WTC11 (cell line): Measurements from ENCODE around the gene TRAPPC13. TPM values are rescaled to one million over a fixed set of nuclear protein-coding genes. Genes with fewer than 3 reads are reported as not detected.

Source experiments
- ATAC-seq: fragments of 200-7000 bp; cut with Tn5 transposase; 2 replicates; pipeline ENCODE4 v1.10.0; 2021; ENCODE audit warnings: mild to moderate bottlenecking, moderate library complexity
- CTCF ChIA-PET: fragments of 300-600 bp; sonication (Branson Sonifier 250); formaldehyde crosslinking; loops from one replicate; lab custom pipeline; 2021; ENCODE audit warnings: antibody characterized with exemption; lab: Charles Lee
- POLR2A ChIA-PET: fragments of 350-600 bp; sonication (Branson Sonifier 250); formaldehyde crosslinking; loops from one replicate; lab custom pipeline; 2021; ENCODE audit warnings: antibody characterized with exemption; lab: Charles Lee
- DNase-seq: peaks from one replicate; pipeline ENCODE4 v3.0.0; 2021; ENCODE audit warnings: low spot score
- H3K27ac Mint-ChIP-seq: 2 replicates; pipeline ENCODE4 v1.8.0; 2021; ENCODE audit warnings: mixed read lengths
- H3K27me3 Mint-ChIP-seq: 2 replicates; pipeline ENCODE4 v1.8.0; 2021; ENCODE audit warnings: low read depth, mild to moderate bottlenecking, moderate library complexity, mixed read lengths
- H3K36me3 Mint-ChIP-seq: 2 replicates; pipeline ENCODE4 v1.8.0; 2021; ENCODE audit warnings: mixed read lengths
- H3K4me1 Mint-ChIP-seq: 2 replicates; pipeline ENCODE4 v1.8.0; 2022; ENCODE audit warnings: mixed read lengths
- H3K4me3 Mint-ChIP-seq: 2 replicates; pipeline ENCODE4 v1.8.0; 2021; ENCODE audit warnings: mild to moderate bottlenecking, moderate library complexity, mixed read lengths
- H3K9me3 Mint-ChIP-seq: 2 replicates; pipeline ENCODE4 v1.8.0; 2021; ENCODE audit warnings: mixed read lengths
- E2F1 ChIP-seq: sonication (generic); formaldehyde crosslinking; IDR thresholded peaks from 2 replicates; pipeline ENCODE4 v1.8.0; 2022; ENCODE audit warnings: mild to moderate bottlenecking, missing genetic modification reagents
- ERG ChIP-seq: fragments of 250-450 bp; sonication (Bioruptor Pico); IDR thresholded peaks from 2 replicates; pipeline ENCODE4 v1.8.0; 2021; ENCODE audit warnings: mild to moderate bottlenecking
- ETV6 ChIP-seq: sonication (generic); formaldehyde crosslinking; IDR thresholded peaks from 2 replicates; pipeline ENCODE4 v1.8.1; 2022; ENCODE audit warnings: mild to moderate bottlenecking, missing genetic modification reagents
- KAT7 ChIP-seq: sonication (generic); formaldehyde crosslinking; IDR thresholded peaks from 2 replicates; pipeline ENCODE4 v1.8.1; 2023; ENCODE audit warnings: missing genetic modification reagents, mild to moderate bottlenecking, borderline replicate concordance
- PREB ChIP-seq: sonication (generic); formaldehyde crosslinking; IDR thresholded peaks from 2 replicates; pipeline ENCODE4 v1.8.1; 2022; ENCODE audit warnings: mild to moderate bottlenecking, missing genetic modification reagents, moderate library complexity, borderline replicate concordance
- ZNF121 ChIP-seq: sonication (generic); formaldehyde crosslinking; IDR thresholded peaks from 2 replicates; pipeline ENCODE4 v1.8.0; 2023; ENCODE audit warnings: missing genetic modification reagents
- total RNA-seq: library from RNA; stranded (reverse); gene quantifications from 3 replicates; pipeline ENCODE4 v1.2.3, GENCODE V29; 2021

Gene TRAPPC13
- total RNA-seq, 1 experiment from 2014 or later = 18.8 TPM

DNA sequence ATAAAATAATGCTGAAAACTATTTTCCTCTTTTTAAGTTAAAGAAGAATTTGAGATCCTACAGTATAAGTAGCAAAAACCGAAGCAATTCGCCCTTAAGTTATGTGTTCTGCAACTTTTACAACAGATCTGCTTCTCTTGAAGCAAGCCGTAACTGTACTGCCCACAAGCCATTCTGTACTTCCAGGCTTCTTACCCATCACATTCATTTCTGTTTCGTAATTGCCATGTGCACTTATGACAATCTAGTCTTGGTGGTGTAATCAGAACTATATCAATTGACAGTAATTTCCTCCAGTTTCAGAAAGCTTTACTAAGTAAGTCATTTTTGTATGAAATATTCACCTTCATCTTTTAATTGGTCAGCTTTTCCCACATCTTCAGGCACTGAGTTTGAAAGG, 83.3 kb downstream of the TRAPPC13 start:
- ChIA-PET CTCF (no interaction called here), POLR2A (no interaction called here)
- DNase-seq (no peak), ATAC-seq (no peak)
- no peak for TF ChIP-seq PREB
- TF ChIP-seq ERG (CRISPR knock-in tag) = no peak
- TF ChIP-seq E2F1 = no peak
- no peak for TF ChIP-seq ZNF121 (CRISPR knock-in tag)
- no peak for TF ChIP-seq KAT7
- no peak for TF ChIP-seq ETV6
- no peaks in the 10 kb centered on the region for H3K27me3 Mint-ChIP-seq
- H3K4me3 Mint-ChIP-seq = no peak overlapping the region
- no peak overlapping the region for H3K27ac Mint-ChIP-seq
- H3K36me3 Mint-ChIP-seq = peaks cover 14% of the 10 kb centered on the region
- no peaks in the 10 kb centered on the region for H3K4me1 Mint-ChIP-seq
- H3K9me3 Mint-ChIP-seq = no peaks in the 10 kb centered on the region

Other genes with a start within 250 kb of the TRAPPC13 start
- gene ADAMTS6, start 143.1 kb upstream of the TRAPPC13 start, total RNA-seq = 2.6 to 3.5 TPM (median 2.8 TPM) in 3 replicates
- gene CENPK, start 61.9 kb upstream of the TRAPPC13 start, total RNA-seq = 33.8 to 37.5 TPM (median 36.6 TPM) in 3 replicates
- gene PPWD1, start 61.7 kb upstream of the TRAPPC13 start, total RNA-seq = 34.7 to 36.4 TPM (median 35.7 TPM) in 3 replicates
- 11.2 to 13.0 TPM (median 11.8 TPM) in 3 replicates for gene TRIM23, start 694 bp upstream of the TRAPPC13 start, total RNA-seq
- gene SHLD3, start within 50 bp of the TRAPPC13 start, total RNA-seq = 1.9 to 3.3 TPM (median 2.5 TPM) in 3 replicates
- gene SGTB, start 97.1 kb downstream of the TRAPPC13 start, total RNA-seq = 11.8 to 13.5 TPM (median 12.7 TPM) in 3 replicates
- 140 to 163 TPM (median 141 TPM) in 3 replicates for gene NLN, start 97.2 kb downstream of the TRAPPC13 start, total RNA-seq